ENCODE results near the gene EIF3C.
"Not testable (repeated sequence)": the region's sequence is repeated elsewhere in the genome, so short reads cannot be mapped to it uniquely, and the experiment has no call there.

Gene EIF3C

GRCh38 chr16:28711220-28712083, at the start of gene EIF3C:
Gene EIF3C (plus strand): TSS chr16:28711464. CDS start chr16:28711687, 223 bp downstream.
- not testable (repeated sequence) for DNase-seq (ENCODE audit: low read depth)

GRCh38 chr16:28666264-28666663, 45.0 kb upstream of the EIF3C start:
- DNase-seq (ENCODE audit: low read depth), result not testable (repeated sequence)

GRCh38 chr16:28667480-28667879, 43.8 kb upstream of the EIF3C start:
- not testable (repeated sequence) for DNase-seq (ENCODE audit: low read depth)

GRCh38 chr16:28668199-28668598, 43.1 kb upstream of the EIF3C start:
- not testable (repeated sequence) for DNase-seq (ENCODE audit: low read depth)

- DNase-seq (ENCODE audit: low read depth), result not testable (repeated sequence)
Observed at GRCh38 chr16:28688327-28688952, 22.8 kb upstream of the EIF3C start.

- not testable (repeated sequence) for DNase-seq (ENCODE audit: low read depth)
Observed at GRCh38 chr16:28689425-28689824, 21.8 kb upstream of the EIF3C start.

GRCh38 chr16:28691722-28692121, 19.5 kb upstream of the EIF3C start:
- not testable (repeated sequence) for DNase-seq (ENCODE audit: low read depth)

- not testable (repeated sequence) for DNase-seq (ENCODE audit: low read depth)
Observed at GRCh38 chr16:28693257-28693950, 17.9 kb upstream of the EIF3C start.

- DNase-seq (ENCODE audit: low read depth), result not testable (repeated sequence)
Observed at GRCh38 chr16:28699792-28700191, 11.5 kb upstream of the EIF3C start.

- not testable (repeated sequence) for DNase-seq (ENCODE audit: low read depth)
Observed at GRCh38 chr16:28700349-28700748, 10.9 kb upstream of the EIF3C start.

- DNase-seq (ENCODE audit: low read depth), result not testable (repeated sequence)
Observed at GRCh38 chr16:28701384-28701783, 9.9 kb upstream of the EIF3C start.

GRCh38 chr16:28704246-28704645, 7.0 kb upstream of the EIF3C start:
- not testable (repeated sequence) for DNase-seq (ENCODE audit: low read depth)

GRCh38 chr16:28722852-28723650, 11.8 kb downstream of the EIF3C start:
- not testable (repeated sequence) for DNase-seq (ENCODE audit: low read depth)

- DNase-seq (ENCODE audit: low read depth), result not testable (repeated sequence)
Observed at GRCh38 chr16:28731253-28731652, 20.0 kb downstream of the EIF3C start.

- DNase-seq (ENCODE audit: low read depth), result not testable (repeated sequence)
Observed at GRCh38 chr16:28732455-28733124, 21.3 kb downstream of the EIF3C start.

GRCh38 chr16:28739787-28740186, 28.5 kb downstream of the EIF3C start:
- not testable (repeated sequence) for DNase-seq (ENCODE audit: low read depth)

- DNase-seq (ENCODE audit: low read depth), result not testable (repeated sequence)
Observed at GRCh38 chr16:28740631-28741030, 29.4 kb downstream of the EIF3C start.

GRCh38 chr16:28741295-28741694, 30.0 kb downstream of the EIF3C start:
- not testable (repeated sequence) for DNase-seq (ENCODE audit: low read depth)

GRCh38 chr16:28746618-28747350, 35.5 kb downstream of the EIF3C start:
- DNase-seq (ENCODE audit: low read depth), result not testable (repeated sequence)

GRCh38 chr16:28749997-28750465, 38.8 kb downstream of the EIF3C start:
- not testable (repeated sequence) for DNase-seq (ENCODE audit: low read depth)
